WTC11 (cell line): Measurements from ENCODE around the gene C20orf204.

Source experiments
- TF ChIP-seq, protein P1 (sequence below): sonication (generic); formaldehyde crosslinking; IDR thresholded peaks from 2 replicates; pipeline ENCODE4 v1.8.0; 2022; ENCODE audit warnings: mild to moderate bottlenecking, missing genetic modification reagents
- TF ChIP-seq, protein P2 (sequence below): fragments of 200-600 bp; IDR thresholded peaks from 2 replicates; pipeline ENCODE4 v1.8.0; 2022; ENCODE audit warnings: antibody characterized with exemption

DNA sequence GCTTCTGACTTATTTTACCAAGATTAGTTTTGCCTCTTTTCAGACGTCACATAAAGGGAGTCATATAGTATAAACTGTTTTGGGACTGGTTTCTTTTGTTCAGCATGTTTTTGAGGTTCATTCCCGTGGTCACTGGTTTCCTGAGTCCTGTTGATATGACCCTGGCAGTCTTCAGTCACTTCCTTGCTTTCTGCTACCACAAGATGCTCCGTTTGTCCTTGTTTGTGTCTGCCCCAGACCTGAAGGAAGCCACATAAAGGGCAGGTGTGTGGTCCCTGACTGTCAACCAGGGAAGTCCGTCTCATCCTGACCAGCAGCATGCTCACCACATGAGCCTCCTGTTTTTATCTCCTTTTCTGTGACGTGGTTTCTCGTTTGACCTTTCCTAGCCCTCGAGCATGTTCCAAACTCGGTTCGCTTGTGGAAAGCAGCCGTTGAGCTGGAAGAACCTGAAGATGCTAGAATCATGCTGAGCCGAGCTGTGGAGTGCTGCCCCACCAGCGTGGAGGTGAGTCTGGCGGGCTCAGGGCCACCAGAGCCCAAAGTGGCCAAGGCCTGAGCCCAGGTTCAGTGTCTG, 26.1 kb upstream of the C20orf204 start:
- TF ChIP-seq, protein P1, sequence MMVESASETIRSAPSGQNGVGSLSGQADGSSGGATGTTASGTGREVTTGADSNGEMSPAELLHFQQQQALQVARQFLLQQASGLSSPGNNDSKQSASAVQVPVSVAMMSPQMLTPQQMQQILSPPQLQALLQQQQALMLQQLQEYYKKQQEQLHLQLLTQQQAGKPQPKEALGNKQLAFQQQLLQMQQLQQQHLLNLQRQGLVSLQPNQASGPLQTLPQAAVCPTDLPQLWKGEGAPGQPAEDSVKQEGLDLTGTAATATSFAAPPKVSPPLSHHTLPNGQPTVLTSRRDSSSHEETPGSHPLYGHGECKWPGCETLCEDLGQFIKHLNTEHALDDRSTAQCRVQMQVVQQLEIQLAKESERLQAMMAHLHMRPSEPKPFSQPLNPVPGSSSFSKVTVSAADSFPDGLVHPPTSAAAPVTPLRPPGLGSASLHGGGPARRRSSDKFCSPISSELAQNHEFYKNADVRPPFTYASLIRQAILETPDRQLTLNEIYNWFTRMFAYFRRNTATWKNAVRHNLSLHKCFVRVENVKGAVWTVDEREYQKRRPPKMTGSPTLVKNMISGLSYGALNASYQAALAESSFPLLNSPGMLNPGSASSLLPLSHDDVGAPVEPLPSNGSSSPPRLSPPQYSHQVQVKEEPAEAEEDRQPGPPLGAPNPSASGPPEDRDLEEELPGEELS (CRISPR knock-in tag): no peak
- TF ChIP-seq, protein P2, sequence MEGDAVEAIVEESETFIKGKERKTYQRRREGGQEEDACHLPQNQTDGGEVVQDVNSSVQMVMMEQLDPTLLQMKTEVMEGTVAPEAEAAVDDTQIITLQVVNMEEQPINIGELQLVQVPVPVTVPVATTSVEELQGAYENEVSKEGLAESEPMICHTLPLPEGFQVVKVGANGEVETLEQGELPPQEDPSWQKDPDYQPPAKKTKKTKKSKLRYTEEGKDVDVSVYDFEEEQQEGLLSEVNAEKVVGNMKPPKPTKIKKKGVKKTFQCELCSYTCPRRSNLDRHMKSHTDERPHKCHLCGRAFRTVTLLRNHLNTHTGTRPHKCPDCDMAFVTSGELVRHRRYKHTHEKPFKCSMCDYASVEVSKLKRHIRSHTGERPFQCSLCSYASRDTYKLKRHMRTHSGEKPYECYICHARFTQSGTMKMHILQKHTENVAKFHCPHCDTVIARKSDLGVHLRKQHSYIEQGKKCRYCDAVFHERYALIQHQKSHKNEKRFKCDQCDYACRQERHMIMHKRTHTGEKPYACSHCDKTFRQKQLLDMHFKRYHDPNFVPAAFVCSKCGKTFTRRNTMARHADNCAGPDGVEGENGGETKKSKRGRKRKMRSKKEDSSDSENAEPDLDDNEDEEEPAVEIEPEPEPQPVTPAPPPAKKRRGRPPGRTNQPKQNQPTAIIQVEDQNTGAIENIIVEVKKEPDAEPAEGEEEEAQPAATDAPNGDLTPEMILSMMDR: no peak
